ENCODE results near the gene TSSK1B. TPM values are rescaled to one million over a fixed set of nuclear protein-coding genes. Genes with fewer than 3 reads are reported as not detected.
"Not testable (repeated sequence)": the region's sequence is repeated elsewhere in the genome, so short reads cannot be mapped to it uniquely, and the experiment has no call there.

TSSK1B gene, protein sequence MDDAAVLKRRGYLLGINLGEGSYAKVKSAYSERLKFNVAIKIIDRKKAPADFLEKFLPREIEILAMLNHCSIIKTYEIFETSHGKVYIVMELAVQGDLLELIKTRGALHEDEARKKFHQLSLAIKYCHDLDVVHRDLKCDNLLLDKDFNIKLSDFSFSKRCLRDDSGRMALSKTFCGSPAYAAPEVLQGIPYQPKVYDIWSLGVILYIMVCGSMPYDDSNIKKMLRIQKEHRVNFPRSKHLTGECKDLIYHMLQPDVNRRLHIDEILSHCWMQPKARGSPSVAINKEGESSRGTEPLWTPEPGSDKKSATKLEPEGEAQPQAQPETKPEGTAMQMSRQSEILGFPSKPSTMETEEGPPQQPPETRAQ
- total RNA-seq, result not detected
- long read RNA-seq, result 0 reads

DNA sequence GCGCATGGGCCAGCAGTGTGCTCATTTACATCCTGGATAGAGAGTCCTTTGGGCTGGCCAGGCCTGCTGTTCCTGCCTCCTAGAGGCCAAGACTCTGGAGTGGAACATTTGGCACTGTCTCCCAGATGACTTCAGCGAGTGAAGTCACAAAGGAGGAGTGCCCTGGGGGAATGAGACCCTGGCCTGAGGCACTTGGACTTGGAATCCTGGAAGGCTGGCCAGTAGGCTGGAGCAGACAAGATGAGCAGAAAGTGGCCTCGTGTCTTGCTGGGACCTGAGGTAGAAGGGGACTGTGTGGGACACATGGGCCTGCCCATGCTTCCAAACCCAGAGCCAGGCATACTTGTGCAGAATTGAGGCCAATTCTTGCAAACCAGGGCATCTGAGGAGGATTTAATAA is at the start of gene TSSK1B:
Gene TSSK1B, minus strand, starts transcription at position 101 of the 400 bp plus-strand sequence. CDS start 150 bp downstream, outside the sequence.
- Histone ChIP-seq H3K9me3 (replicated peaks) (no peaks in the 10 kb centered on the region), H3K4me1 (peaks cover 16% of the 10 kb centered on the region), H3K27ac (replicated peaks) (no peak within 1 kb of the TSS), H3K4me3 (no peak within 1 kb of the TSS), H3K36me3 (no peaks in the 10 kb centered on the region), H3K27me3 (ENCODE audit: low read depth) (no peaks in the 10 kb centered on the region)
- no peak for DNase-seq
- intact Hi-C loops (cut with micrococcal nuclease), result no loop called here
- TF ChIP-seq, protein P1, sequence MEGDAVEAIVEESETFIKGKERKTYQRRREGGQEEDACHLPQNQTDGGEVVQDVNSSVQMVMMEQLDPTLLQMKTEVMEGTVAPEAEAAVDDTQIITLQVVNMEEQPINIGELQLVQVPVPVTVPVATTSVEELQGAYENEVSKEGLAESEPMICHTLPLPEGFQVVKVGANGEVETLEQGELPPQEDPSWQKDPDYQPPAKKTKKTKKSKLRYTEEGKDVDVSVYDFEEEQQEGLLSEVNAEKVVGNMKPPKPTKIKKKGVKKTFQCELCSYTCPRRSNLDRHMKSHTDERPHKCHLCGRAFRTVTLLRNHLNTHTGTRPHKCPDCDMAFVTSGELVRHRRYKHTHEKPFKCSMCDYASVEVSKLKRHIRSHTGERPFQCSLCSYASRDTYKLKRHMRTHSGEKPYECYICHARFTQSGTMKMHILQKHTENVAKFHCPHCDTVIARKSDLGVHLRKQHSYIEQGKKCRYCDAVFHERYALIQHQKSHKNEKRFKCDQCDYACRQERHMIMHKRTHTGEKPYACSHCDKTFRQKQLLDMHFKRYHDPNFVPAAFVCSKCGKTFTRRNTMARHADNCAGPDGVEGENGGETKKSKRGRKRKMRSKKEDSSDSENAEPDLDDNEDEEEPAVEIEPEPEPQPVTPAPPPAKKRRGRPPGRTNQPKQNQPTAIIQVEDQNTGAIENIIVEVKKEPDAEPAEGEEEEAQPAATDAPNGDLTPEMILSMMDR (IDR thresholded peaks at IDR 0.05; ENCODE audit: borderline replicate concordance), result no peak

DNA sequence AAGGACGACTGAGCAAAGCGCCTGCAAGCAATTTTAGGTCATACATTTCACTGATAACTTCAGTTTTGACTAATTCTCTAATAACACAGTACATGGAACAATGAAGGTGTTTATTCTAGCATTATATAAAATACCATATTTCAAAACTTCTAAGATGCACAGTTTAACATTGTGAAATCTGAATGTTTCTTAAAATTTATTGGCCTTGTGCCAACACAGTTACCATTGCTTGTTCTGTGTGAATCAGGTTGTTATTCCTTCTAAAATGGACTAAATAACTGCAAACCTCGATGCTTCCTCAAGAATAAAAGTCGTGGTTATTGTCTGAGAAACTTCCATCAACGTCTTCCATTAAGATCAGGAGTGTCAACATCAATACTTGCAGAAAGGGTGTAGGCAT is 45.5 kb upstream of the TSSK1B start:
- H3K4me3 ChIP-seq, result no peak overlapping the region
- no peak for DNase-seq
- H3K9me3 ChIP-seq (replicated peaks), result no peaks in the 10 kb centered on the region
- intact Hi-C loops (cut with micrococcal nuclease), result loop anchor here (10.0 kb wide), 1 partner anchor 95 kb away; no protein-coding TSS in a partner anchor
- no peaks in the 10 kb centered on the region for H3K4me1 ChIP-seq
- H3K27ac ChIP-seq (replicated peaks), result no peak overlapping the region
- TF ChIP-seq, protein P1 (IDR thresholded peaks at IDR 0.05; ENCODE audit: borderline replicate concordance), result no peak
- no peaks in the 10 kb centered on the region for H3K36me3 ChIP-seq
- H3K27me3 ChIP-seq (ENCODE audit: low read depth), result peaks cover 5% of the 10 kb centered on the region

DNA sequence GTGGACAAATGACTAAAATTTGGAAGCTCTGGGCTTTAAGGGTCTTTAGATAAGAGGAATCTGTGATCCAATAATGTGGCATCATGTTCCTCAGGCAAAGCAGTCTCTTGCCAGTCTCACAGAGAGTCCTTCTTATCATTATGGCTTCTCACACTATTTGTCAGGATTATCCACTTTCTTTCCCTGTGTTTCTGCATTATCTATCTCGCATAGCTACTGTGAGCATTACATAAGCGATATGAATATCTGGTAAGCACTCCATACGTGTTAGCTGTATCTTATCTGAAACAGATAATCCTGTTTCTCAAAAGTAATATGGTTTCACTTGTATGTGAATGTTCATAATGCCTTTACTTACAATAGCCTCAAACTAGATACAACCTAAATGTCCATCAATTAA is 43.9 kb upstream of the TSSK1B start:
- TF ChIP-seq, protein P1 (IDR thresholded peaks at IDR 0.05; ENCODE audit: borderline replicate concordance), result no peak
- Histone ChIP-seq H3K27me3 (ENCODE audit: low read depth) (no peaks in the 10 kb centered on the region), H3K36me3 (no peaks in the 10 kb centered on the region), H3K4me3 (no peak overlapping the region), H3K27ac (replicated peaks) (no peak overlapping the region), H3K4me1 (peaks cover 8% of the 10 kb centered on the region), H3K9me3 (replicated peaks) (no peaks in the 10 kb centered on the region)
- intact Hi-C loops (cut with micrococcal nuclease), result no loop called here
- no peak for DNase-seq

DNA sequence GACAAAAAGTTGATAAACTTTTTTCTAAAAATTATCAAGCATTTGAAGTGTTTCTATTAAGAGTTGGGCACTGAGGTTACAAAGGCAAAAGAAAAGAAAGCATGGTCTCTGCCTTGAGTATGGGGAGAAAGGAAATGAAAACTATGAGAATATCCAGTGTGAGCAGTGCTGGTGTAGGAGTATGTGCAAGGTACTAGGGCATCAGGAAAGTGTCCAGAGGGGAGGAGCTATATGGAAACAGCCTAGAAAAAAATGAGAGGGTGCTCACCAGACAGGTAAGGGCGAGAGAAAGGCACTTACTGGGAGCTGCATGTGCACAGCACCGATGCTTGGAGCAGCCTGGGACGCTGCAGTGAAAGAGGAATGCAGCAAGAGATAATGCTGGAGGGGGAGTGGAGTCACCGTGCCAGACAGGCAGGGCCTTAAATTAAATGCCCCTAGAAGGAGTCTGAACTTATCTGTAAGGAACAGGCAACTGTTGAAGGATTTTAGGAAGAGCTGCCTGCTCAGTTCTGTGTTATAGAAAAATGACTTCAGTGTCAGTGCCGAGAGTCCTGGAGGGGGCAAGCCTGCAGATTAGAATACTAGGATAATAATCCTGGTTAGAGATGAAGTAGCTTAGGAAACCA is 39.4 kb upstream of the TSSK1B start:
- intact Hi-C loops (cut with micrococcal nuclease), result no loop called here
- Histone ChIP-seq H3K9me3 (replicated peaks) (no peaks in the 10 kb centered on the region), H3K4me3 (no peak overlapping the region), H3K36me3 (no peaks in the 10 kb centered on the region), H3K27me3 (ENCODE audit: low read depth) (no peaks in the 10 kb centered on the region), H3K27ac (replicated peaks) (no peak overlapping the region), H3K4me1 (peaks cover 8% of the 10 kb centered on the region)
- DNase-seq, result no peak
- TF ChIP-seq, protein P1 (IDR thresholded peaks at IDR 0.05; ENCODE audit: borderline replicate concordance), result no peak

DNA sequence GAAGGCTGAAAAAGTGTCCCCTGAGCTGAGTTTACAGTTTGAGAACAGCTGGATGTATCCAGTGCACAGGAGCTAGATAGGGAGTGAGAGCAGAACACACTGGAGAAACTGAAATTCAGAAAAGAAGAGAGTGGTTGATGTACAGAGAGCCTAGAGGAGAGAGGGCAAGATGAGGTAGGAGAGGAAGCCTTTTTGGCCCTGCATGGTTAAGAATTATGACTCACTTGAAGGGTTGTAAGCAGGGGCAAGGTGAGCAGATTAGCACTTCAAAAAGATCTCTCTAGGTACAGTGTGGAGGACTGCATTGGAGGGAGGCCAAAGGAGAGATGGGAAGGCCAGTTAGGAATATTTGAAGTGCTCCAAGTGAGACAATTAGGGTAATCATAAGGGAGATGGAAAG is 28.2 kb upstream of the TSSK1B start:
- no peaks in the 10 kb centered on the region for H3K9me3 ChIP-seq (replicated peaks)
- no peaks in the 10 kb centered on the region for H3K36me3 ChIP-seq
- no peaks in the 10 kb centered on the region for H3K27me3 ChIP-seq (ENCODE audit: low read depth)
- no peak overlapping the region for H3K27ac ChIP-seq (replicated peaks)
- H3K4me3 ChIP-seq, result no peak overlapping the region
- H3K4me1 ChIP-seq, result no peaks in the 10 kb centered on the region
- intact Hi-C loops (cut with micrococcal nuclease), result no loop called here
- TF ChIP-seq, protein P1 (IDR thresholded peaks at IDR 0.05; ENCODE audit: borderline replicate concordance), result no peak
- DNase-seq, result no peak

DNA sequence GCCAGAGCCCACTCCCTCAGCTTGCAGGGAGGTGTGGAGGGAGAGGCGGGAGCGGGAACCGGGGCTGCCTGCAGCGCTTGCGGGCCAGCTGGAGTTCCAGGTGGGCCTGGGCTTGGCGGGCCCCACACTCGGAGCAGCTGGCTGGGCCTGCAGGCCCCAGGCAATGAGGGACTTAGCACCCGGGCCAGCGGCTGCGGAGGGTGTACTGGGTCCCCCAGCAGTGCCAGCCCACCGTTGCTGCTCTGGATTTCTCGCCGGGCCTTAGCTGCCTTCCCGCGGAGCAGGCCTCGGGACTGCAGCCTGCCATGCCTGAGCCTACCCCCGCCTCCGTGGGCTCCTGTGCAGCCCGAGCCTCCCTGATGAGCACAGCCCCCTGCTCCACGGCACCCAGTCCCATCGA is 22.3 kb upstream of the TSSK1B start:
- H3K4me1 ChIP-seq; H3K9me3 ChIP-seq (replicated peaks); intact Hi-C loops (cut with micrococcal nuclease); H3K4me3 ChIP-seq; H3K36me3 ChIP-seq; H3K27me3 ChIP-seq (ENCODE audit: low read depth); H3K27ac ChIP-seq (replicated peaks); DNase-seq: not testable (repeated sequence)
